Measurements from ENCODE around the gene IL6R.
"Not testable (repeated sequence)": the region's sequence is repeated elsewhere in the genome, so short reads cannot be mapped to it uniquely, and the experiment has no call there.

Gene IL6R

DNA sequence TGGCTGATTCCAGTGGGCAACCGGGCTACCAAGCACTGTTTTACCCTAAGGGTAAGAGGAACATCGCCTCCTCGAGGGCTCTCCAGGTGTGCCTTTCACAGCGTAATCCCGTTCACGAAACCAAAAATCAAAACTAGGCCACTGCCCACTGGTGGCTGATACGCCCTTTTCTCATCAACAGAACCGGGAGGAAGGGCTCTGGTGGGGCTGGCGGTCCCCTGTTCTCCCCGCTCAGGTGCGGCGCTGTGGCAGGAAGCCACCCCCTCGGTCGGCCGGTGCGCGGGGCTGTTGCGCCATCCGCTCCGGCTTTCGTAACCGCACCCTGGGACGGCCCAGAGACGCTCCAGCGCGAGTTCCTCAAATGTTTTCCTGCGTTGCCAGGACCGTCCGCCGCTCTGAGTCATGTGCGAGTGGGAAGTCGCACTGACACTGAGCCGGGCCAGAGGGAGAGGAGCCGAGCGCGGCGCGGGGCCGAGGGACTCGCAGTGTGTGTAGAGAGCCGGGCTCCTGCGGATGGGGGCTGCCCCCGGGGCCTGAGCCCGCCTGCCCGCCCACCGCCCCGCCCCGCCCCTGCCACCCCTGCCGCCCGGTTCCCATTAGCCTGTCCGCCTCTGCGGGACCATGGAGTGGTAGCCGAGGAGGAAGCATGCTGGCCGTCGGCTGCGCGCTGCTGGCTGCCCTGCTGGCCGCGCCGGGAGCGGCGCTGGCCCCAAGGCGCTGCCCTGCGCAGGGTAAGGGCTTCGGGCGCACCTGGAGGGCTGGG lies at the start of gene IL6R:
IL6R (plus strand) TSS at position 360 of the 763 bp plus-strand sequence; CDS start at position 647, 287 bp downstream.
- Histone ChIP-seq H3K4me3 (peak within 1 kb of the TSS; percentile 63 to 97 (median 90)), H3K9ac (peak within 1 kb of the TSS; percentile 92 to 99 (median 97)), H3K27me3 (peaks cover 0 to 9% (median 0%) of the 10 kb centered on the region in 11 experiments; a peak in 2 of 22 replicates), H3K4me2 (peak within 1 kb of the TSS; percentile 92 to 100 (median 99)), H3K9me3 (replicated peaks in 1 of 11) (no peaks in the 10 kb centered on the region), H3K27ac (peak within 1 kb of the TSS; percentile 85 to 99 (median 98)), H4K20me1 (peaks cover 0 to 32% (median 28%) of the 10 kb centered on the region in 11 experiments; a peak in 19 of 22 replicates), H3K36me3 (peaks cover 0 to 36% (median 17%) of the 10 kb centered on the region in 11 experiments; a peak in 15 of 22 replicates), H3K4me1 (peaks cover 71 to 92% (median 75%) of the 10 kb centered on the region in 10 experiments)
- peak; percentile 98 to 100 (median 99) for TF ChIP-seq Cebpa-rat (IDR thresholded peaks at IDR 0.05)

DNA sequence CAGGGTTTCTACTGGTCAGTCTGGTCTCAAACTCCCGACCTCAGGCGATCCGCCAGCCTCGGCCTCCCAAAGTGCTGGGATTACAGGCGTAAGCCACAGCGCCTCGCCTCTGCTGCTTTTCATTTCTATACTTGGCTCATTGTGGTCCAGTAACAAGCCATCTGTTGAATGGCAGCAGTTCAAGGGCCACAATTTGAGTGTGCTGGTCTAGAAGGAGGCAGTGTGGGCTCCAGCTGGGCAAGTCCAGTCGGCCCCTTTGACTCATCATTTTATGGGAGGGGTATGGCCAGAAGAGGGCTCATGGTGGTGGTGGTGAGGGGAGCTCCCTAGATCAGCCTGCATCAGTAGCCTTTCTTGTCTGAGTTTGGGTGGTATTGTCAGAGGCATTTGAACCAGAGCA lies 46.6 kb upstream of the IL6R start:
- Histone ChIP-seq H3K27me3 (no peaks in the 10 kb centered on the region), H3K4me2 (no peak overlapping the region), H3K9ac (no peak overlapping the region), H3K9me3 (replicated peaks in 1 of 11) (no peaks in the 10 kb centered on the region), H4K20me1 (no peaks in the 10 kb centered on the region), H3K27ac (no peak overlapping the region), H3K4me1 (peaks cover under 1 to 17% (median 11%) of the 10 kb centered on the region in 10 experiments; a peak in 18 of 20 replicates), H3K36me3 (no peaks in the 10 kb centered on the region), H3K4me3 (no peak overlapping the region)
- TF ChIP-seq Cebpa-rat (IDR thresholded peaks at IDR 0.05): no peak

DNA sequence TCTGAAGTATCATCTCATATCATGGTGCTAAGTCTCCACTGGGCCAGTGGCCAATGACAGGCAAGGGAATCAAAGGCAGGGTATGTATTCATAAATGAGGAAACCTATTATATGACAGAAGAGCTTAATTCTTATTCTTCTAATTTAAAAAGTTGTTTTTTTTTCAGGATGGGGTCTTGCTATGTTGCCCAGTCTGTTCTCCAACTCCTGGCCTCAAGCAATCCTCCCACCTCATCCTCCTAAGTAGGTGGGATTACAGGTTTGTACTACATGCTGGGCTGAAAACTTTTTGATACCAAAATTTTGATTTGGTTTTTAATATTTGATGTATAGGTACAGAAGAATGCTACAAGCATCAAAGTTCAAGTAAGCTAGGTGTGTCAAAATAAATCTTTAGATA lies 44.9 kb upstream of the IL6R start:
- H3K9ac ChIP-seq: no peak overlapping the region
- no peak overlapping the region for H3K4me3 ChIP-seq
- H3K4me1 ChIP-seq: no peaks in the 10 kb centered on the region
- H3K27ac ChIP-seq: no peak overlapping the region
- H3K4me2 ChIP-seq: no peak overlapping the region
- H3K36me3 ChIP-seq: no peaks in the 10 kb centered on the region
- H4K20me1 ChIP-seq: no peaks in the 10 kb centered on the region
- no peaks in the 10 kb centered on the region for H3K27me3 ChIP-seq
- no peaks in the 10 kb centered on the region for H3K9me3 ChIP-seq (replicated peaks in 1 of 11)
- no peak for TF ChIP-seq Cebpa-rat (IDR thresholded peaks at IDR 0.05)

DNA sequence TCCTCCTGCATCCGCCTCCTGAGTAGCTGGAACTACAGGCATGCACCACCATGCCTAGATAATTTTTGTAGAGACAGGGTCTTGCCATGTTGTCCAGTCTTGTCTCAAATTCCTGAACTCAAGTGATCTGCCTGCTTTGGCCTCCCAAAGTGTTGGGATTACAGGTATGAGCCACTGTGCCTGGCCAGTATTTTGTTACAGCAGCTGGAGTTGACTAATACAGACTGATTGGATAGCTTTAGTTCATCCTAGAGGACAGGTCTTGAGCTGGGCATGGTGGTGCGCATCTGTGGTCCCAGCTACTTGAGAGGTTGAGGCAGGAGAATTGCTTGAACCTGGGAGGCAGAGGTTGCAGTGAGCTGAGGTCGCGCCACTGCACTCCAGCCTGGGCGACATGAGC lies 44.3 kb upstream of the IL6R start:
- not testable (repeated sequence) for H3K4me1 ChIP-seq; H3K27ac ChIP-seq; H3K9ac ChIP-seq; H3K36me3 ChIP-seq; H3K4me3 ChIP-seq; H4K20me1 ChIP-seq; H3K27me3 ChIP-seq; H3K9me3 ChIP-seq (replicated peaks in 1 of 11); H3K4me2 ChIP-seq

DNA sequence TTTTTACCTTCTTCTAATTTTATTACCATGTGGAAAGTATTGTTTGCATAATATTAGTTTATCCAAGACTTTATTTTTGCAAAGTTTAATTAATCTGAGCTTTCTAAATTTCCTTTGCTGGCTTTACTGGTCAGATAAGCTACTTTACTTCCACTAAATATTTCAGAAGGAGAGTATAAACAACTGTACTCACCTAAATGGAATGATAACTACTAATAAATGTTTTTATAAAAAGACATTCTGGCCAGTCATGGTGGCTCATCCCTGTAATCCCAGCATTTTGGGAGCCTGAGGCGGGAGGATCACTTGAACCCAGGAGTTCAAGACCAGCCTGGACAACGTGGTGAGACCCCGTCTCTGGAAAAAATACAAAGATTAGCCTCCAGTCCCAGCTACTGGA lies 43.8 kb upstream of the IL6R start:
- H3K9me3 ChIP-seq (replicated peaks in 1 of 11): no peaks in the 10 kb centered on the region
- no peaks in the 10 kb centered on the region for H4K20me1 ChIP-seq
- no peak overlapping the region for H3K4me2 ChIP-seq
- H3K9ac ChIP-seq: no peak overlapping the region
- H3K36me3 ChIP-seq: no peaks in the 10 kb centered on the region
- no peak overlapping the region for H3K4me3 ChIP-seq
- H3K4me1 ChIP-seq: no peaks in the 10 kb centered on the region
- H3K27ac ChIP-seq: no peak overlapping the region
- no peak for TF ChIP-seq Cebpa-rat (IDR thresholded peaks at IDR 0.05)
- H3K27me3 ChIP-seq: no peaks in the 10 kb centered on the region

DNA sequence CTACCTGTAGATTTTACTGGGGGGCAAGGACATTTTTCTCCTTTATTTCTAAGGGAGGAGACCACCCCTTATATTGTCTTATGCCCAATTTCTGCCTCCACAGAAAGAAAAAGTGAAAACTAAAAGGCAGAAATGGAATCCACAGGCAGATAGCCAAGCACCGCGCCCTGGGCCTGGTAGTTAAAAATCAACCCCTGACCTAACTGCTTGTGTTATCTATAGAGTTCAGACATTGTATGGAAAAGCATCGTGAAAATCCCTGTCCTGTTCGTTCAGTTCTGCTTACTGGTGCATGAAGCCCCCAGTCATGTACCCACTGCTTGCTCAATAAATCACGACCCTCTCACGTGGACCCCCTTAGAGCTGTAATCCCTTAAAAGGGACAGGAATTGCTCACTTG lies 33.7 kb upstream of the IL6R start:
- no peak overlapping the region for H3K9ac ChIP-seq
- no peaks in the 10 kb centered on the region for H3K9me3 ChIP-seq (replicated peaks in 1 of 11)
- TF ChIP-seq Cebpa-rat (IDR thresholded peaks at IDR 0.05): no peak

DNA sequence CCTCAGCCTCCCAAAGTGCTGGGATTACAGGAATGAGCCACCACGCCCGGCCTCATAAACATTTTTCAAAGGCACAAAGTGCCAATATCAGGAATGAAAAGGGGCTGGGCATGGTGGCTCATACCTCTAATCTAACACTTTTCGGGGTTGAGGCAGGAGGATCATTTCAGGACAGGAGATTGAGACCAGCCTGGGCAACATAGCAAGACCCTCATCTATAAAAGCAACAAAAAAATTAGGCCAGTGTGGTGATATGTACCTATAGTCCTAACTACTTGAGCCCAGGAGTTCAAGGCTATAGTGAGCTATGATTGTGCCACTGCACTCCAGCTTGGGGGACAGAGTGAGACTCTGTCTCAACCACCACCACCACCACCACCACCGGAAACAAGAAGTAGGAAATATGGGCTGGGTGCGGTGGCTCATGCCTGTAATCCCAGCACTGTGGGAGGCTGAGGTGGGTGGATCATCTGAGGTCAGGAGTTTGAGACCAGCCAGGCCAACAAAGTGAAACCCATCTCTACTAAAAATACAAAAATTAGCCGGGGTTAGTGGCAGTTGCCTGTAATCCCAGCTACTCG lies 31.3 kb upstream of the IL6R start:
- H3K4me3 ChIP-seq: not testable (repeated sequence)

More for the DNA sequence above, 33.7 kb upstream of the IL6R start:
- Histone ChIP-seq H3K36me3 (no peaks in the 10 kb centered on the region), H4K20me1 (no peaks in the 10 kb centered on the region), H3K27me3 (no peaks in the 10 kb centered on the region), H3K4me1 (peaks cover 0 to 28% (median 10%) of the 10 kb centered on the region in 10 experiments; a peak in 13 of 20 replicates), H3K4me2 (no peak overlapping the region), H3K27ac (no peak overlapping the region), H3K4me3 (no peak overlapping the region)

DNA sequence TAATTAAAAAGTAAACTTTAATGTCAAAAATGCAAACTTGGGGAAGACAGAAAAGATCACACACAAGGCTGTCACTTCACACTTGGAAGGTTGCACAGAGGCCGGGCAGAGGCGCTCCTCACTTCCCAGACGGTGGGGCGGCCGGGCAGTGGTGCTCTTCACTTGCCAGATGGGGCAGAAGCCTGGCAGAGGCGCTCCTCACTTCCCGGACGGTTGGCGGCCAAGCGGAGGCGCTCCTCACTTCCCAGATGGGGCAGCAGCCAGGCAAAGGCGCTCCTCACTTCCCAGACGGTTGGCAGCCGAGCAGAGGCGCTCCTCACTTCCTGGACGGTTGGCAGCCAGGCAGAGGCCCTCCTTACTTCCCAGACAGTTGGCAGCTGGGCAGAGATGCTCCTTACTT lies 25.8 kb upstream of the IL6R start:
- H3K4me1 ChIP-seq: peaks cover 0 to 20% (median 10%) of the 10 kb centered on the region in 10 experiments; a peak in 14 of 20 replicates
- H3K27me3 ChIP-seq: no peaks in the 10 kb centered on the region
- no peaks in the 10 kb centered on the region for H3K36me3 ChIP-seq
- no peak overlapping the region for H3K9ac ChIP-seq
- peaks cover 0 to 13% (median 5%) of the 10 kb centered on the region in 11 experiments; a peak in 9 of 22 replicates for H3K9me3 ChIP-seq (replicated peaks in 1 of 11)
- TF ChIP-seq Cebpa-rat (IDR thresholded peaks at IDR 0.05): no peak
- H3K27ac ChIP-seq: no peak overlapping the region
- no peak overlapping the region for H3K4me3 ChIP-seq
- H4K20me1 ChIP-seq: no peaks in the 10 kb centered on the region
- no peak overlapping the region for H3K4me2 ChIP-seq

More for the DNA sequence above, 31.3 kb upstream of the IL6R start:
- H3K27ac ChIP-seq: peak overlapping the region in 4 of 11 experiments; percentile 4 to 52 (median 31); a peak in 5 of 22 replicates
- H3K9me3 ChIP-seq (replicated peaks in 1 of 11); H3K9ac ChIP-seq; H4K20me1 ChIP-seq; H3K36me3 ChIP-seq; H3K27me3 ChIP-seq: not testable (repeated sequence)
- H3K4me1 ChIP-seq: peaks cover 0 to 28% (median 17%) of the 10 kb centered on the region in 10 experiments; a peak in 14 of 20 replicates
- H3K4me2 ChIP-seq: peak overlapping the region in 10 of 11 experiments; percentile 8 to 75 (median 54); a peak in 15 of 22 replicates

DNA sequence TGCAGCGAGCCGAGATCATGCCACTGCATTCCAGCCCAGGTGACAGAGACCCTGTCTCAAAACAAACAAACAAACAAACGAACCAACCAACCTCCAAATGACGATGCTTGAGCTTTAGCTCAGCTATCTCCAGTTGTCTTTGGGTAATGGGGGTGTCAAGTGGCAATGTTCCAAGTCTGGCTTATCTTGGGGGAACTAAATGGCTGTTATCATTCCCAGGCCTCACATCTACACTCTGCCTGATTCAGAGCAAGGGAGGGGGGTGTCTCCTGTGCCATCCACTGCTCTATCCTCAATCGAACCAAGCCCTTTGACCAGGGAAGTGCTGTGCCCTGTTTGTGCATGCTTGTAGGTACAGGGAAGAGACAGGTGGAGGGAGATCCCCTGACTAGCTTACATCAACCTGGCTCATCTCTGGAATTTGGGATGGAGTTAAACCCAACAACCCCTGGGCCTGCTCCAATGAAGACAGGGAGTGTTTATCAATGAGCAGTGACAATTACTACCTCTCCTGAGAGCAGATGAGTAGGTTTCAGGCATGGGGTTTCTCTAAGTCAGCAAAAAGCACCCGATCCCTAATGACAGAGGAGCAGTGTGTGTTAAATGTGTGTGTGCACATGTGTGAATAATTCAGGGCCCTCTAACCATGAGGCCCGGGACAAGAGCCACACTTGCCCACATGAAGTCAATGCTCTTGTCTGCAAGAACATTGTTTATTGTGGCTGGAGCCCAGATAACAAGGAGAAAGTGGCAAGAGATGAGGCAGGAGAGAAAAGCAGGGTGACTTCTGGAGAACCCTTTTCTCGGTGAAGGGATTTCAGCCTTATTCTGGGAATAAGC lies 20.3 kb upstream of the IL6R start:
- Histone ChIP-seq H3K27me3 (no peaks in the 10 kb centered on the region), H3K4me3 (no peak overlapping the region), H4K20me1 (no peaks in the 10 kb centered on the region), H3K4me1 (peaks cover 0 to 28% (median 11%) of the 10 kb centered on the region in 10 experiments; a peak in 13 of 20 replicates), H3K9me3 (replicated peaks in 1 of 11) (peaks cover 0 to 4% (median 0%) of the 10 kb centered on the region in 11 experiments; a peak in 4 of 22 replicates), H3K9ac (no peak overlapping the region), H3K36me3 (no peaks in the 10 kb centered on the region), H3K27ac (no peak overlapping the region), H3K4me2 (peak overlapping the region in 8 of 11 experiments; percentile 13 to 63 (median 48); a peak in 9 of 22 replicates)
- no peak for TF ChIP-seq Cebpa-rat (IDR thresholded peaks at IDR 0.05)

Measured in BLaER1 treated with 17β-estradiol and CSF1 and Interleukin-3, amounts not matched to agents 10 nM and 100 nM (cell line).